Type B pancreatic cell (in vitro differentiated cells): Measurements from ENCODE around the gene FAM32A. TPM values are rescaled to one million over a fixed set of nuclear protein-coding genes. Genes with fewer than 3 reads are reported as not detected.

Source experiments
- DNase-seq: peaks from one replicate; pipeline ENCODE4 v3.0.0; 2021; ENCODE audit warnings: mixed read lengths; ENCODE audit not compliant: unreplicated experiment; ENCODE audit errors: extremely low spot score
- H3K27ac Mint-ChIP-seq: 2 replicates; pipeline ENCODE4 v1.8.0; 2021; ENCODE audit warnings: mild to moderate bottlenecking, mixed read lengths
- H3K27me3 Mint-ChIP-seq: 2 replicates; pipeline ENCODE4 v1.8.0; 2021; ENCODE audit warnings: mixed read lengths
- H3K36me3 Mint-ChIP-seq: 2 replicates; pipeline ENCODE4 v1.8.0; 2021; ENCODE audit warnings: mixed read lengths
- H3K4me1 Mint-ChIP-seq: one replicate; pipeline ENCODE4 v1.8.0; 2021; ENCODE audit warnings: mixed read lengths; ENCODE audit not compliant: unreplicated experiment
- H3K4me3 Mint-ChIP-seq: 2 replicates; pipeline ENCODE4 v1.8.0; 2021; ENCODE audit warnings: mild to moderate bottlenecking, mixed read lengths
- H3K9me3 Mint-ChIP-seq: 2 replicates; pipeline ENCODE4 v1.8.0; 2021; ENCODE audit warnings: mixed read lengths
- CTCF ChIP-seq: fragments of 200-600 bp; sonication (generic); conservative IDR thresholded peaks from 2 replicates; pipeline ENCODE4 v1.5.0; 2021; ENCODE audit warnings: antibody characterized with exemption, mild to moderate bottlenecking
- total RNA-seq: library from RNA; stranded (reverse); gene quantifications from 2 replicates; pipeline ENCODE4 v1.2.1, GENCODE V29; 2021; ENCODE audit warnings: low replicate concordance

FAM32A gene
- total RNA-seq, 1 donor from 2014 or later = 89.0 TPM

GRCh38 chr19:16153582-16154336 lies 31.5 kb upstream of the FAM32A start:
- Mint-ChIP-seq H3K27ac (no peak overlapping the region), H3K4me1 (no peaks in the 10 kb centered on the region), H3K4me3 (no peak overlapping the region), H3K9me3 (no peaks in the 10 kb centered on the region), H3K36me3 (no peaks in the 10 kb centered on the region), H3K27me3 (no peaks in the 10 kb centered on the region)
- DNase-seq = no peak
- no peak for TF ChIP-seq CTCF

GRCh38 chr19:16154557-16154956 lies 30.7 kb upstream of the FAM32A start:
- Mint-ChIP-seq H3K9me3 (no peaks in the 10 kb centered on the region), H3K27ac (no peak overlapping the region), H3K4me3 (no peak overlapping the region), H3K36me3 (no peaks in the 10 kb centered on the region), H3K4me1 (no peaks in the 10 kb centered on the region), H3K27me3 (no peaks in the 10 kb centered on the region)
- no peak for DNase-seq
- TF ChIP-seq CTCF = no peak

GRCh38 chr19:16155128-16155527 lies 30.1 kb upstream of the FAM32A start:
- Mint-ChIP-seq H3K4me1 (no peaks in the 10 kb centered on the region), H3K9me3 (no peaks in the 10 kb centered on the region), H3K4me3 (no peak overlapping the region), H3K27me3 (no peaks in the 10 kb centered on the region), H3K36me3 (no peaks in the 10 kb centered on the region), H3K27ac (no peak overlapping the region)
- DNase-seq = no peak
- TF ChIP-seq CTCF = no peak

GRCh38 chr19:16156904-16157303 lies 28.3 kb upstream of the FAM32A start:
- Mint-ChIP-seq H3K27ac (no peak overlapping the region), H3K4me1 (no peaks in the 10 kb centered on the region), H3K36me3 (no peaks in the 10 kb centered on the region), H3K9me3 (no peaks in the 10 kb centered on the region), H3K4me3 (no peak overlapping the region), H3K27me3 (no peaks in the 10 kb centered on the region)
- TF ChIP-seq CTCF = no peak
- DNase-seq = no peak

- Mint-ChIP-seq H3K4me1 (no peaks in the 10 kb centered on the region), H3K36me3 (no peaks in the 10 kb centered on the region), H3K4me3 (no peak overlapping the region), H3K9me3 (no peaks in the 10 kb centered on the region), H3K27ac (no peak overlapping the region), H3K27me3 (no peaks in the 10 kb centered on the region)
- TF ChIP-seq CTCF = no peak
- no peak for DNase-seq
Measured at GRCh38 chr19:16157601-16158000, 27.6 kb upstream of the FAM32A start.
